AG09319 (cell line): ENCODE data around the gene LPIN3.

Source experiments
- DNase-seq: peaks from one replicate; pipeline ENCODE4 v3.0.0-alpha.2; 2010; ENCODE audit warnings: low read depth; ENCODE audit errors: extremely low read depth
- CTCF ChIP-seq: IDR thresholded peaks from 2 replicates; pipeline ENCODE4 v1.5.1; 2011; ENCODE audit warnings: low read depth, mild to moderate bottlenecking, inconsistent platforms, low read length, moderate library complexity

Gene LPIN3

GRCh38 chr20:41357424-41358163 is 17.0 kb downstream of the LPIN3 start:
- TF ChIP-seq CTCF = no peak
- no peak for DNase-seq

GRCh38 chr20:41358230-41358629 is 17.6 kb downstream of the LPIN3 start:
- no peak for DNase-seq
- TF ChIP-seq CTCF = no peak

- TF ChIP-seq CTCF = no peak
- DNase-seq = no peak
Measured at GRCh38 chr20:41358717-41359116, 18.1 kb downstream of the LPIN3 start.

GRCh38 chr20:41359541-41360011 is 19.0 kb downstream of the LPIN3 start:
- DNase-seq = no peak
- TF ChIP-seq CTCF = no peak

- TF ChIP-seq CTCF = no peak
- DNase-seq = no peak
Measured at GRCh38 chr20:41360831-41361756, 20.5 kb downstream of the LPIN3 start.

GRCh38 chr20:41361757-41362747 is 21.4 kb downstream of the LPIN3 start:
- no peak for DNase-seq
- no peak for TF ChIP-seq CTCF
